ENCODE results near the gene RAPGEF1. TPM values are rescaled to one million over a fixed set of nuclear protein-coding genes. Genes with fewer than 3 reads are reported as not detected.
"Not testable (repeated sequence)": the region's sequence is repeated elsewhere in the genome, so short reads cannot be mapped to it uniquely, and the experiment has no call there.

The RAPGEF1 gene
- total and polyA plus RNA-seq, 7 donors: 14.4 to 58.2 (median 45.3) TPM

- H3K36me3 ChIP-seq: no peaks in the 10 kb centered on the region
- no peak overlapping the region for H3K27ac ChIP-seq
- no peaks in the 10 kb centered on the region for H3K9me3 ChIP-seq
- H3K4me3 ChIP-seq: no peak overlapping the region
- DNase-seq: no peak
- no peaks in the 10 kb centered on the region for H3K27me3 ChIP-seq
- intact Hi-C loops (cut with DNase I): no loop called here
- TF ChIP-seq, protein P1, sequence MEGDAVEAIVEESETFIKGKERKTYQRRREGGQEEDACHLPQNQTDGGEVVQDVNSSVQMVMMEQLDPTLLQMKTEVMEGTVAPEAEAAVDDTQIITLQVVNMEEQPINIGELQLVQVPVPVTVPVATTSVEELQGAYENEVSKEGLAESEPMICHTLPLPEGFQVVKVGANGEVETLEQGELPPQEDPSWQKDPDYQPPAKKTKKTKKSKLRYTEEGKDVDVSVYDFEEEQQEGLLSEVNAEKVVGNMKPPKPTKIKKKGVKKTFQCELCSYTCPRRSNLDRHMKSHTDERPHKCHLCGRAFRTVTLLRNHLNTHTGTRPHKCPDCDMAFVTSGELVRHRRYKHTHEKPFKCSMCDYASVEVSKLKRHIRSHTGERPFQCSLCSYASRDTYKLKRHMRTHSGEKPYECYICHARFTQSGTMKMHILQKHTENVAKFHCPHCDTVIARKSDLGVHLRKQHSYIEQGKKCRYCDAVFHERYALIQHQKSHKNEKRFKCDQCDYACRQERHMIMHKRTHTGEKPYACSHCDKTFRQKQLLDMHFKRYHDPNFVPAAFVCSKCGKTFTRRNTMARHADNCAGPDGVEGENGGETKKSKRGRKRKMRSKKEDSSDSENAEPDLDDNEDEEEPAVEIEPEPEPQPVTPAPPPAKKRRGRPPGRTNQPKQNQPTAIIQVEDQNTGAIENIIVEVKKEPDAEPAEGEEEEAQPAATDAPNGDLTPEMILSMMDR (IDR thresholded peaks at IDR 0.05): no peak
- TF ChIP-seq POLR2A (IDR thresholded peaks at IDR 0.05) (no peak), EP300 (IDR thresholded peaks at IDR 0.05) (no peak), POLR2AphosphoS5 (IDR thresholded peaks at IDR 0.05) (no peak)
- WGBS, 2 donors: 74 to 79% methylated on average over 3 of the region's 3 CpGs
- H3K4me1 ChIP-seq: peaks cover 0 to 26% (median 16%) of the 10 kb centered on the region in 4 donors
Observed at GRCh38 chr9:131690941-131691573, 48.8 kb downstream of the RAPGEF1 start.

- H3K27ac ChIP-seq: no peak overlapping the region
- H3K36me3 ChIP-seq: no peaks in the 10 kb centered on the region
- H3K4me3 ChIP-seq: no peak overlapping the region
- peaks cover 0 to 25% (median 16%) of the 10 kb centered on the region in 4 donors for H3K4me1 ChIP-seq
- no peaks in the 10 kb centered on the region for H3K27me3 ChIP-seq
- H3K9me3 ChIP-seq: no peaks in the 10 kb centered on the region
- no peak for DNase-seq
- 83 to 88% methylated on average over 3 of the region's 3 CpGs for WGBS, 2 donors
- intact Hi-C loops (cut with DNase I): no loop called here
- TF ChIP-seq EP300 (IDR thresholded peaks at IDR 0.05) (no peak), POLR2AphosphoS5 (IDR thresholded peaks at IDR 0.05) (no peak), POLR2A (IDR thresholded peaks at IDR 0.05) (no peak)
- TF ChIP-seq, protein P1 (IDR thresholded peaks at IDR 0.05): no peak
Observed at GRCh38 chr9:131690462-131690861, 49.4 kb downstream of the RAPGEF1 start.

DNA sequence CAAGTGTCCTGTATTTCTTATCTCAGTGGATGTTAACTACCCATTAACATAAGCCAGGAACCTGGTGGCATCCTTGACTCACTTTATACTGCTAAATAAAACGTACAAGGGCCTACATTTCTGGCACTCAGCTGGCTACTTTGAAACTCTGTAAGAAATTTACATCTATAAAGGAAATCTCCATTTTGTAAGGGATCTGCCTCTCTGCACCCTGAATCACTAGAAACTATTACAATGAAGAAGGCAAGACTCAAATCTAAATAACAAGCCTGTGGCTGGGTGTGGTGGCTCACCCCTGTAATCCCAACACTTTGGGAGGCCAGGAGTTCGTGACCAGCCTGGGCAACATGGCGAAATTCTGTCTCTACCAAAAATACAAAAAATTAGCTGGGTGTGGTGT lies 51.5 kb downstream of the RAPGEF1 start:
- H3K9me3 ChIP-seq: no peaks in the 10 kb centered on the region
- H3K36me3 ChIP-seq: no peaks in the 10 kb centered on the region
- H3K27ac ChIP-seq: no peak overlapping the region
- no peaks in the 10 kb centered on the region for H3K27me3 ChIP-seq
- WGBS, 2 donors: 89 to 90% methylated on average over 3 of the region's 3 CpGs
- TF ChIP-seq POLR2A (IDR thresholded peaks at IDR 0.05) (no peak), POLR2AphosphoS5 (IDR thresholded peaks at IDR 0.05) (no peak), EP300 (IDR thresholded peaks at IDR 0.05) (no peak)
- TF ChIP-seq, protein P1 (IDR thresholded peaks at IDR 0.05): no peak
- intact Hi-C loops (cut with DNase I): no loop called here
- no peak overlapping the region for H3K4me3 ChIP-seq
- H3K4me1 ChIP-seq: peaks cover 0 to 15% (median 13%) of the 10 kb centered on the region in 4 donors
- DNase-seq: no peak

DNA sequence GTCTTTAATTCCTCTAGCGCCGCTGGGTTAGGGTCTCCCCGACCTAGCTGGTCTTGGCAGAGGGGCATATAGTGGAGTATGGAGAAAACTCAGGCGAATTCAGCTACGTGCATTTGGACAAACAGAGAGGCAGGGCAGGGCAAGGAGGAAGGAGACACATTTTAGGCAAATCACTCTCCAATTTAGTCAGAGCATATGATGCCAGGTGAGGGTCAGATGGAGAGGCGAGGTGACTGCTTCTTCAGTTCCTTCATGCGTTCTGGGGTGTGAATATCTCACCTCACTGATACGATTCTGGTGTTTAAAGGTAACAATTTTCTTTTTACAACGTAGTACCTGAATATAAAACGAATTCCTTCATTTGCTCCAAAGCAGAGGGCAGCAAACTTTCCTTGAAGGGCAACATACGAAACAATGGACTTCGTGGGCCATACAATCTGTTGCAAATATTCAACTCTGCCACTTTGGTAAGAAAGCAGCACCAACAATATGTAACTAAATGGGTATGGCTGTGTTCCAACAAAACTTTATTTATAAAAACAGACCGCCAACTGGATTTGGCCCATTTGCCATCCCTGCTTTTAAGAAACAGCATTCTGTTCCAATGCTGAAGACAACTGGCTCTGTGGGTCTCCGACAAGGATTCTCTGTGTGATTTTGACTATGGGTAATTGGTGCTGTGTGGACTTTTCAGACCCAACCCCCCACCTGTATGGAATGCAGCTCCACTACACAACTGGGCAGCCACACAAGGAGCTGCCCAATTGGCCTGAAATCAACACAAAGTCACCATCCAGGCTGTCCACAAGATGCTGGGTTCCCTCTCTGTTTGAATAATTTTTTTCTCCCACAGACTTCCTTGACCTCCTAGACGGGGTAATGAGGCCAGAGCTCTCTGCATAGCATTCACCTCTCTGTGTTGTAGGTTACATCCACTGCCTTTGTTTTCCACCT lies 53.8 kb downstream of the RAPGEF1 start:
- Histone ChIP-seq H3K27me3 (no peaks in the 10 kb centered on the region), H3K9me3 (no peaks in the 10 kb centered on the region), H3K4me3 (no peak overlapping the region), H3K4me1 (peaks cover 0 to 16% (median 9%) of the 10 kb centered on the region in 4 donors), H3K36me3 (no peaks in the 10 kb centered on the region), H3K27ac (no peak overlapping the region)
- DNase-seq: no peak
- TF ChIP-seq EP300 (IDR thresholded peaks at IDR 0.05) (no peak), POLR2A (IDR thresholded peaks at IDR 0.05) (no peak), POLR2AphosphoS5 (IDR thresholded peaks at IDR 0.05) (no peak)
- TF ChIP-seq, protein P1 (IDR thresholded peaks at IDR 0.05): no peak
- 87 to 95% methylated on average over 15 of the region's 15 CpGs for WGBS, 2 donors
- intact Hi-C loops (cut with DNase I): no loop called here

DNA sequence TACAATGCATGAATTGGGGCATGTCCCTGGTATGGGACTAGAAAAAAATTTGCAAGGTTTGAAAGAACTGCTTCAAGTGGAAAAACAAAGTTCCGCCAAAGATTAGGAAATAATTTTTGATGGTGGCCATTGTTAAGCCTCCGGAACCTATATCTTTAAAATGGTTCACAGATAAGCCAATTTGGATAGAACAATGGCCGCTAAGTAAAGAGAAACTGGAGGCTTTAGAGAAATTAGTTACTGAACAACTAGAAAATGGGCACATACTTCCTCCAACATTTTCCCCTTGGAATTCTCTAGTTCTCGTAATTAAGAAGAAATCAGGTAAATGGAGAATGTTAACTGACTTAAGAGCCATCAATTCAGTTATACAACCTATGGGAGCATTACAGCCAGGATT lies 56.8 kb downstream of the RAPGEF1 start:
- H3K27ac ChIP-seq; H3K9me3 ChIP-seq; H3K27me3 ChIP-seq; H3K4me3 ChIP-seq; DNase-seq; H3K36me3 ChIP-seq; intact Hi-C loops (cut with DNase I): not testable (repeated sequence)
- 69 to 78% methylated on average over 4 of the region's 4 CpGs for WGBS, 2 donors
- H3K4me1 ChIP-seq: peaks cover 0 to 40% (median 27%) of the 10 kb centered on the region in 4 donors

All from sigmoid colon (tissue), 7 donors.